ENCODE data around the gene BRD7. TPM values are rescaled to one million over a fixed set of nuclear protein-coding genes. Genes with fewer than 3 reads are reported as not detected.

BRD7 gene
- total RNA-seq, 1 experiment from 2014 or later = 40.0 TPM

DNA sequence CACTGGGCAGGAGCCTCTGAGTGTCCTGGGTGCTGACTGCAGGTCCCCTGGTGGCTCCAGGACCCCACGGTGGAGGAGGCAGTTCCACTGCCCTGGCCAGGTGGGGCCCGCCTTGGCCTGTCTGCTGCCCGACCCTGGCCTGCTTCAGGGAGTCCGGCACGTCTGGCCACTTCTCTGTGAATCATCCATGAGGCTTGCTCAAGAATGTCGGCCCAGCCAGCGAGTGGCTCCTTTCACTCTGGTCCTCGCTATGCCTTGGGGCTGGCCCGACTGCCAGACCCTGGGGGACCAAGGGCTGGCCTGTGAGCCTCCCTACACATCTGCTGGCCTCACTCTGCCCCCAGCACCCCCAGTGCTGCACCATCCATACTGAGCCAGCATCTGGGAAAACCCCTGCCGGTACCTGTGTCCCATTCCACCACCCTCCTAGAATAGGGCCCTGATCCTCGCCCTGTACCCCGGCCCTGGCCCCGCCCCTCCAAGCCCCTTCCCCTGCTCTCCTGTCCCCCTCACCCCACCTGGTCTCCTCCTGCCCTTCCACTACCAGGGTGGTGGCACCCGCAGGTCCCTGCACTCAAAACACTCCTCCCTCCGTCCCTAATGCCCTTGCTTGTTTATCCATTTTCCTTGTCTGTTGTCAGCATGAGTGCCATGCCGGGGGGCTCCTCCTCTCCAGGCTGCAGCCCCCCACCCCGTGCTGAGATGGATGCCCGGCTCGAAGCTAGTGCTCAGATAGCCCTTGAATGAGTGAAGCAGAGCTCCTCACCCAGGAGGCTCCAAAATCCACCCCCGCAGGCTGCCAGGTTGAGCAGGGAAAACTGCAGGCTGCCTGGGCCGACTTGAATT is 66.9 kb downstream of the BRD7 start:
- H3K4me2 ChIP-seq (ENCODE audit: low read length) = no peak overlapping the region
- H3K36me3 ChIP-seq (ENCODE audit: low read depth, low read length) = no peaks in the 10 kb centered on the region
- no peak for DNase-seq
- H3K9me2 ChIP-seq (replicated peaks; ENCODE audit: low read length) = no peaks in the 10 kb centered on the region
- no peaks in the 10 kb centered on the region for H4K20me1 ChIP-seq (ENCODE audit: low read length)
- H3K27me3 ChIP-seq (ENCODE audit: low read length) = no peaks in the 10 kb centered on the region
- no peaks in the 10 kb centered on the region for H3K9me3 ChIP-seq (ENCODE audit: low read length)
- ChIA-PET POLR2A (ENCODE audit: unreplicated experiment) (no interaction called here), CTCF (no interaction called here)
- no peaks in the 10 kb centered on the region for H3F3A ChIP-seq (ENCODE audit: low read length, unreplicated experiment)
- H3K4me3 ChIP-seq (ENCODE audit: low read length) = no peak overlapping the region
- H3K27ac ChIP-seq (ENCODE audit: low read length) = no peak overlapping the region
- no peak for TF ChIP-seq EZH2phosphoT487 (IDR thresholded peaks at IDR 0.05; ENCODE audit: borderline replicate concordance, low read length)
- no peak for TF ChIP-seq EZH2 (IDR thresholded peaks at IDR 0.05; ENCODE audit: low read length, unreplicated experiment)
- TF ChIP-seq, protein P1, sequence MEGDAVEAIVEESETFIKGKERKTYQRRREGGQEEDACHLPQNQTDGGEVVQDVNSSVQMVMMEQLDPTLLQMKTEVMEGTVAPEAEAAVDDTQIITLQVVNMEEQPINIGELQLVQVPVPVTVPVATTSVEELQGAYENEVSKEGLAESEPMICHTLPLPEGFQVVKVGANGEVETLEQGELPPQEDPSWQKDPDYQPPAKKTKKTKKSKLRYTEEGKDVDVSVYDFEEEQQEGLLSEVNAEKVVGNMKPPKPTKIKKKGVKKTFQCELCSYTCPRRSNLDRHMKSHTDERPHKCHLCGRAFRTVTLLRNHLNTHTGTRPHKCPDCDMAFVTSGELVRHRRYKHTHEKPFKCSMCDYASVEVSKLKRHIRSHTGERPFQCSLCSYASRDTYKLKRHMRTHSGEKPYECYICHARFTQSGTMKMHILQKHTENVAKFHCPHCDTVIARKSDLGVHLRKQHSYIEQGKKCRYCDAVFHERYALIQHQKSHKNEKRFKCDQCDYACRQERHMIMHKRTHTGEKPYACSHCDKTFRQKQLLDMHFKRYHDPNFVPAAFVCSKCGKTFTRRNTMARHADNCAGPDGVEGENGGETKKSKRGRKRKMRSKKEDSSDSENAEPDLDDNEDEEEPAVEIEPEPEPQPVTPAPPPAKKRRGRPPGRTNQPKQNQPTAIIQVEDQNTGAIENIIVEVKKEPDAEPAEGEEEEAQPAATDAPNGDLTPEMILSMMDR (conservative IDR thresholded peaks at IDR 0.05; ENCODE audit: low read depth, low read length) = no peak
- no peaks in the 10 kb centered on the region for H3K4me1 ChIP-seq (ENCODE audit: insufficient read depth, low read length)
- no peak overlapping the region for H3K9ac ChIP-seq (ENCODE audit: low read length)
- BruUV-seq (replicated peaks) = no TSS peak
- H2AFZ ChIP-seq (ENCODE audit: low read length) = no peak overlapping the region
- no peak for ATAC-seq
- intact Hi-C loops (cut with micrococcal nuclease) = no loop called here
- no peaks in the 10 kb centered on the region for H3K79me2 ChIP-seq (ENCODE audit: low read length)

DNA sequence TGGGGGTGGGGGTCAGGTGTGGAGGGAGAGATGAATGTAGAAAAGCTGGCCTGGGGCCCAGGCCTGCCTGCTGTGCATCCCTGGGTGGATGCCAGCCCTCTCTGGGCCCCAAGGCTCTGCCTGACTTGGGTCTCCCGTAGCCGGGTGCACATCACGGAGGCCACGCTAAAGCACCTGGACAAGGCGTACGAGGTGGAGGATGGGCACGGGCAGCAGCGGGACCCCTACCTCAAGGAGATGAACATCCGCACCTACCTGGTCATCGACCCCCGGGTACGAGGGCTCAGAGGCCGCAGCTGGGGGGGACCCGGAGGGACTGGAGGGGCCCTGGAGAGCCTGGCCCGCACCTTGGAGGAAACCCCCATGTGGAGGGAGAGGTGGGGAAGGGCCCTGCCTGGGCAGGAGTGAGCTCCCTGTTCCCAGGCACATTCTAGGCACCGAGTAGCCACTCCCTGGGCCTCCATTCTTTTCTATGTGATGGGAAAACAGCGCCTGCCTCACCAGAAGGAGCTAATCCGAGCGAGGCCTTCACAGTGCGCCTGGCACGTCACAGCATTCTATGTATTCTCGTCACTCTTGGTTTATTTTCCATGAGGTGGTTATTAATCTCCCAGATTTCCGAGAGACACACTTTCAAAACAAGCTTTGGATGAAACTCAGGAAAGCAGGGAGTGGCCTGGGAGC is 67.7 kb downstream of the BRD7 start:
- H3K27me3 ChIP-seq (ENCODE audit: low read length) = no peaks in the 10 kb centered on the region
- no peak overlapping the region for H3K9ac ChIP-seq (ENCODE audit: low read length)
- no peak overlapping the region for H3K4me2 ChIP-seq (ENCODE audit: low read length)
- no peaks in the 10 kb centered on the region for H3K4me1 ChIP-seq (ENCODE audit: insufficient read depth, low read length)
- H3F3A ChIP-seq (ENCODE audit: low read length, unreplicated experiment) = no peaks in the 10 kb centered on the region
- H3K79me2 ChIP-seq (ENCODE audit: low read length) = no peaks in the 10 kb centered on the region
- no peaks in the 10 kb centered on the region for H3K9me3 ChIP-seq (ENCODE audit: low read length)
- ATAC-seq (no peak), DNase-seq (no peak)
- no peaks in the 10 kb centered on the region for H3K36me3 ChIP-seq (ENCODE audit: low read depth, low read length)
- no TSS peak for BruUV-seq (replicated peaks)
- ChIA-PET CTCF (no interaction called here), POLR2A (ENCODE audit: unreplicated experiment) (no interaction called here)
- no peak overlapping the region for H3K27ac ChIP-seq (ENCODE audit: low read length)
- no peak overlapping the region for H3K4me3 ChIP-seq (ENCODE audit: low read length)
- H3K9me2 ChIP-seq (replicated peaks; ENCODE audit: low read length) = no peaks in the 10 kb centered on the region
- TF ChIP-seq, protein P1 (conservative IDR thresholded peaks at IDR 0.05; ENCODE audit: low read depth, low read length) = no peak
- no peak for TF ChIP-seq EZH2 (IDR thresholded peaks at IDR 0.05; ENCODE audit: low read length, unreplicated experiment)
- TF ChIP-seq EZH2phosphoT487 (IDR thresholded peaks at IDR 0.05; ENCODE audit: borderline replicate concordance, low read length) = no peak
- H2AFZ ChIP-seq (ENCODE audit: low read length) = no peak overlapping the region
- H4K20me1 ChIP-seq (ENCODE audit: low read length) = no peaks in the 10 kb centered on the region
- intact Hi-C loops (cut with micrococcal nuclease) = no loop called here

All from PC-3 (cell line).